Activated CD4-positive, alpha-beta T cell treated with anti-CD3 and anti-CD28 coated beads for 24 hours (primary cell): ENCODE measurements around the gene SCNM1.
A peak's percentile ranks its signal among the peaks of the same experiment; 100 is the strongest.
"Not testable (repeated sequence)": the region's sequence is repeated elsewhere in the genome, so short reads cannot be mapped to it uniquely, and the experiment has no call there.

Source experiments
- DNase-seq, 2 donors: peaks; one replicate each; pipeline ENCODE4 v3.0.0-alpha.2; 2020; ENCODE audit warnings: low read depth in 2 of 2

SCNM1 gene

DNA sequence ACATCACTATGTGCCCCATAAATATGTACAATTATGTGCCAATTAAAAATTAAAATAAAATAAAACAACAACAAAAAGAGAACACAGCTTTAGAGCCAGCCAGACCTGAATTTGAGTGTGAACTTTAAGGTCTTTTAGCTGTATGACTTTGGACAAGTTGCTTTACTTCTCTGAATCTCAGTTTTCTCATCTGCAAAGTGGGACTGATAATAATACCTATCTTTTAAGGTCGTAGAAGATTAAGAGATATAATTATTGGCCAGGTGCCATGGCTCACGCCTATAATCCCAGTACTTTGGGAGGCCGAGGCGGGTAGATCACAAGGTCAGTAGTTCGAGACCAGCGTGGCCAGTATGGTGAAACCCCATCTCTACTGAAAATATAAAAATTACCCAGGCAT lies 27.4 kb downstream of the SCNM1 start:
- no peak for DNase-seq

- DNase-seq, result no peak
These were observed 27.9 kb downstream of the SCNM1 start for GRCh38 chr1:151193856-151194255.

- DNase-seq, result not testable (repeated sequence)
These were observed 29.1 kb downstream of the SCNM1 start for GRCh38 chr1:151194894-151195594.

DNA sequence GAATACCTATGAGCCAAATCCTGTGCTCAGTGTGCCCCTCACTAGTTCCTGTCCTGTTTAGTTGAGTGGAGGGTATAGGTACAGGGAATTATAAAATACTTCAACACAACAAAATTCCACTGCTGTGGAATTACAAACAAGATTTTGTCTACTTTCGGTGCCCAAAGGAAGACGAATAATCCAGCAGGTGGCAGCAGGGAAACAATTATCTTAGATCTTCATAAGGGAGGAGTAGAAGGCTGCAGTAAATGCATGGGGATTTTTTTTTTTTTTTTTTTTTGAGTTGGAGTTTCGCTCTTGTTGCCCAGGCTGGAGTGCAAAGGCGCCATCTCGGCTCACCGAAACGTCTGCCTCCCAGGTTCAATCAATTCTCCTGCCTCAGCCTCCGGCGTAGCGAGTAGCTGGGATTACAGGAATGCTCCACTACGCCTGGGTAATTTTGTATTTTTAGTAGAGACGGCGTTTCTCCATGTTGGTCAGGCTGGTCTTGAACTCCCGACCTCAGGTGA lies 30.4 kb downstream of the SCNM1 start:
- no peak for DNase-seq

DNA sequence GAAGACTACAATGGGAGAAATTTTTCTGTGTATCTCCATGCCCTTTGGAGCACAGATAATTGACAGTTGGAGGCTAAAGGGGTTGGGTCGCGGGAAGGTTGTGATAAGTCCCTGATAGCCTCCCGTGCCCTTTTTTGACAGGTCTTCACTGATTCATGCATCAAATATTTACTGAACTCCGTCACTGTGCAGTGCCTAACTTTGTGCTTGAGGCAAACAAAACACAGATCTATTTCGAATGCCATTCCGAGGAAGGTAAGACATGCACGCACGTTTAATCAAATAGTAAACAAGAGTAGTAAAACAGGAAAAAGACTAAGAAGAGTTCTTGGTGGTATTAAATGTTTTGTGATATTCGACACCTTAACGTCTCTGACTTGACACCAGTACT lies 31.9 kb downstream of the SCNM1 start:
- no peak for DNase-seq

DNA sequence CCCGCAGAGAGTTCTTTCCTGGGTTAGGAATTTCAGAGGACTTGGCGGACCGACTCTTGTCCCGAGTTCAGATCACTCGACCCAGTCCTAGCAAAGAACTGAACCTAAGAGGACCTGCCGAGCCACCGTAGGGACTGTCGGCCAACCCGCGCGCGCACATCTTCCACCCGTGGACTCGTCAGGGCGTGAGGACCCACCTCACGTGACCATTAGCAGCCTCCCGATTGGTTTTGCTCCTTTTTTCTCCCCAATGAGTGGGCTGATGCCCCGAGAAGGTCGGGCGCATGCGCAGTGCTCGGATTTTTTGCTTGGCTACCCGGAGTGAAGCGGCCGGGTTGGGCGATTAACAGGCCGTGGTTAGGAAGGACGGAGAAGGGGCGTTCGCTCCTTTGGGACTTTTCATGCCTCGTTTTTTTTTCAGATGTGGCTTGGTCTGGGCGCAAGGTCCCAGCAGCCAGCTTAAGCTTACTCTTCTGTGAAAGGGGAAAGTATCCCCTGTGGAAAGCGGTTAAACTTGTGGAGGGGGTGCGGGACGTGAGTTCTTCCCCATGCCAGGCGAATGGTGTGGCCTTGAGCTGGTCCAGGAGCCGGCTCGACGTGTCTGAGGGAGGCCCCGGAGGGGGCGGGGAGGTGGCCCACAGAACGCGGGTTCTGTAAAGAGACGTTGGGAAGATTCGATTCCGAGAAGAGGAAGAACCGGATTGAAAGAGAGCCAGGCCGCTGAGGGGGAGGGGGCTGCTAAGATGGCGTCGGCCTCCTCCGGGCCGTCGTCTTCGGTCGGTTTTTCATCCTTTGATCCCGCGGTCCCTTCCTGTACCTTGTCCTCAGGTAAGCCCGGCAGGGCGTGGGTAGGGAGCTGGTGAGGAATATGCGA lies 32.5 kb downstream of the SCNM1 start, which contains the start of gene PIP5K1A:
Gene PIP5K1A (plus strand): TSS at position 299 of the 874 bp plus-strand sequence. CDS start 445 bp downstream, at position 744.
- DNase-seq, result peak; percentile 99

DNA sequence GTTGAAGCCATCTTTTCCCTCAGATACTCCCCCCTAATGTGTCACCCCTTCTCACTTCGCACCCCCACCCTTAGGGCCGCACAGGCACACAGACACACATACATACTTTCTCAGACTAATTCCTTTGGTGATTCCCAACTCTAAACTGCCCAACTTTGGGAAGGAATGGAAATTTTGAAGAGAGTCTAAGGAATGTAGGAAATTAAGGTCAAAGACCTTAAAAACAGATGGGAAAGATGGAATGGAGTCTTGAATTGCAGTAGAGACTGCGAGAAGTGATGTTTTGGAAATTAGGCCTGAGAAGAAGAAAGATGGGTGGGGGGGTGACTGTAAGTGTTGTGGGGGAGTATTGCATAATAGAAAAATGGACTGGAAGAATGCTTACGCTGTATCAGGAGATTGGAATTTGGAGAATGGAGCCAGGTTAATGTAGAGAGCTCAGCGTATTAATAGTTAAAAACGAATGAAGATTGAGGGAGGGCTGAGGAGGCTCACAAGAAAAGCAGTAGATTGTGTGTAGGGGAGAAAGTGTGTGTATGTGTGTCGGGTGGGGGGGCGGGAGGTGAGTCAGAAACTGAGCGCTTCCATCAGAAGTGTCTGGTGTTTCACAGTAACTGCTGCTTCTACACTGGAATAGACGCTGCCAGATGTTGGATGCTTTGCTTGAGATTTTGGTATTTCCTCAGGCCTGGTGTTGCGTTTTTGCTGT lies 34.1 kb downstream of the SCNM1 start:
- no peak for DNase-seq

GRCh38 chr1:151205381-151205965 lies 39.5 kb downstream of the SCNM1 start:
- DNase-seq, result not testable (repeated sequence)

DNA sequence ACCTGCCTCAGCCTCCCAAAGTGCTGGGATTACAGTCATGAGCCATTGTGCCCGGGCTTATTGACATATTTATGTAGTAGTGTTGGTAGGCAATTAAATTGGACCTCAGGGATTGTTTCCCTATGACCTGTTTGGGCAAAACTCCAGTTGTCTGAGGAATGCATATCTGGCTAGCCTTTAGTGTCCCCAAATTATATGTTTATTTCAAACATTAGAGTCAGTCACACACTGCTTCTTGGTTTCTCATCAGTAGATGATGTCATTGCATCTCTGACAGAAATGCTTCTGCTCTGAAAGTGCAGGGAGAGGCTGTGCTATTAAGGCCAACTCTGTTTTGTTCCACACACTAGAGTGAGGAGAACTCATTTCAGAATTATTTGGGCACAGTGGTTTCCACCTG lies 44.9 kb downstream of the SCNM1 start:
- DNase-seq, result no peak

DNA sequence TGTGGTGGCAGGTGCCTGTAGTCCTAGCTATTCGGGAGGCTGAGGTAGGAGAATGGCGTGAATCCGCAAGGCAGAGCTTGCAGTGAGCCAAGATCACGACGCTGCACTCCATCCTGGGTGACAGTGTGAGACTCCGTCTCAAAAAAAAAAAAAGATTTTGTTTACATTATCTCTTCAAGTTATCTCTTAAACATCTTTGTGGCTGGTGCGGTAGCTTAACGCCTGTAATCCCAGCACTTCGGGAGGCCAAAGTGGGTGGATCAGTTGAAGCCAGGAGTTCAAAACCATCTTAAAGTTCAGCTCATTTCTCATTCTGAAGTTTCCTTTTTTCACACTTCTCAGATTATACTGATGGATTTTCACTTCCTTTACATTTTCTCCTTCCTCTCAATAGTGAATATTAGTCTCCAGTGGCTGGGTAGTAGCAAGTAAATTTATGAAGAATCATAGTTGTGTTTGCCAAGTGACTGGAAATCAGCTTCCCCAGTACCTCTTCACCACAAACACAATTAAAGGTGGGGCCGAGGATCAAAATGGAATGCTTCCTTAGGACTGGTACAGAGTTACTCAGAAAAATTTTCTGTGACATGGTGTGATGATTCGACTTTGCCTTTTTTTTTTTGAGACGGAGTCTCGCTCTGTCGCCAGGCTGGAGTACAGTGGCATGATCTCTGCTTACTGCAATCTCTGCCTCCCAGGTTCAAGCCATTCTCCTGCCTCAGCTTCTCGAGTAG lies 46.2 kb downstream of the SCNM1 start:
- DNase-seq, result no peak

DNA sequence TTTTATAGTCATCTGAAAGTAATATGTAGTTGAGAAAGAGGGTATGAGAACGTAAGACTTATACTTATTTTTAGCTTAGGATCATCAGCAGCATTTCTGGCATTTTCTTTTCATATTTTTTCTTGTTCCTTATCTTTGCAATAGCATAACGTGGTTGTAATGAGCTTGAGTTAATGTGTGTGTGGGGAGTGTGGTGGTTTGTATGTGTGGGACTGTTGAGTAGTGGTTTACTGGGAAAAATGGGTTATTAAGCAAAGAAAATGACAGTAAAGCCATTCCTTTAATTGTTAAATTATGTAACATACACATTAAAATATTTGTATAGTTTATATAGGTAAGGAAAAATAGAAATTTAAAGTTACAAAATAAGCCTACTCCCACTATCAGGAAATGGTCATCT lies 47.6 kb downstream of the SCNM1 start:
- no peak for DNase-seq
